Amniotic epithelial cell (primary cell): Measurements from ENCODE around the gene TMEM35A.
"Not testable (repeated sequence)": the region's sequence is repeated elsewhere in the genome, so short reads cannot be mapped to it uniquely, and the experiment has no call there.

Source experiments
- DNase-seq: peaks from one replicate; pipeline ENCODE4 v3.0.0-alpha.2; 2010; ENCODE audit warnings: low read depth

Gene TMEM35A, protein sequence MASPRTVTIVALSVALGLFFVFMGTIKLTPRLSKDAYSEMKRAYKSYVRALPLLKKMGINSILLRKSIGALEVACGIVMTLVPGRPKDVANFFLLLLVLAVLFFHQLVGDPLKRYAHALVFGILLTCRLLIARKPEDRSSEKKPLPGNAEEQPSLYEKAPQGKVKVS

GRCh38 chrX:101078716-101079598 is at the start of gene TMEM35A:
Gene TMEM35A (plus strand): TSS chrX:101078879. CDS start chrX:101079003, 124 bp downstream.
- DNase-seq = peak; percentile 24

- no peak for DNase-seq
Observed at GRCh38 chrX:101029665-101030064, 49.0 kb upstream of the TMEM35A start.

GRCh38 chrX:101037231-101037630 is 41.4 kb upstream of the TMEM35A start:
- no peak for DNase-seq

- DNase-seq = no peak
Observed at GRCh38 chrX:101040197-101040596, 38.5 kb upstream of the TMEM35A start.

DNA sequence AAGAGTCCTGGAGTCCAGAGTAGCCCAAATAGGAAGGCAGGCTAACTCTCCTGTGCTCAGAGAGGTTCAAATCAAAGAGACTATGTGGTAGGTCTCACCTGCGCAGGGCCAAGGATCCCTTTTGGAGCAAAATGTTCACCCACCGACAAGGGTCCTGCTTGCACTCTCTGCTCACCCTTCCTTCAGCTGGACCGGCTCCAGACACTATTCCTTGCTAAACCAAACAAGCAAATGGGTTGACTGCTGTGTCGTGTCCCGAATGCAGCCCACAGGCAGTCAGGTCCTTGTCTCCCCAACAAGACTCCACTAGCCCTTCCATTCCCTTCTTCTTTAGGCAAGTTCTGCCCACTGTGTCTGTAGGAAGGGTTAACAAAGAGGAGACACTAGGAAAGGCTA is 27.5 kb upstream of the TMEM35A start:
- DNase-seq = no peak

DNA sequence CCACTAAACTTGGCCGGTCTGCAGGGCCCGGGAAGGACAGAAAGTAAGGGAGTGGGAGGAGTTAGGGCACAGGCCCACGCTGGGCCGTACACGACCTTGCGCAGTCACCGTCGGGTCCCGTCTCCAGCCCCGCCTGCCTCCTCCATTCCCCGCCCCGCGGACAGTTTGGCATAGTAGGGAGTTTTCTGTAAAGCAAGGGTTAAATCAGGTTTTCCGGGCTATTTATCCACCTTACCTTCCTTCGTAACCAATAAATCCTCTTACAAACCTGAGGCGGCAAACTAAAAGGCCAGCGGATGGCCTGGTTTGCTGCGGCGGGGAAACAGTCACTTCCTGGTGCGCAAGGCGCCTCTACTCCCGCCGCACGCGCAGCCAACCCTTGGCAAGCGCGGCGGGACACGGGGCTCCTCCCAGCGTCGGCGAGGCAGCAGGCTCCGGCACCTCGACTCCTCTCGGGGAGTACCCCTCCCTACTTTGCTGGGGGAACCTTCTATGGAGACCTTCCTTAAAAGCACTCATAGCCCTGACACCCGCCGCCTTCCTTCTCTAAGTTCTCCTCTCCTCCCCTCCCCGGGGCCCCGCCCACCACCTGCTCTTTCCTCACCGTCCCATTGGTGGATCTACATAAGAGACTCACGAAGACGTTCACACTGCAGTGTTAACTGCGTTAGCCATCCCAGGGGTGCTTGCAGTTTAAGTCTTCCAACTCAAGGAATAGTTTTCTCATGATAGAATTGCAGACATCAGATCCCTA is 27.0 kb upstream of the TMEM35A start, which contains the start of gene TRMT2B:
Gene TRMT2B, minus strand, starts transcription at position 563 of the 754 bp plus-strand sequence. CDS start 9,822 bp downstream, outside the sequence.
- peak; percentile 70 for DNase-seq

GRCh38 chrX:101056551-101056950 is 22.1 kb upstream of the TMEM35A start:
- DNase-seq = not testable (repeated sequence)

- DNase-seq = peak; percentile 42
Observed at GRCh38 chrX:101057093-101057714, 21.5 kb upstream of the TMEM35A start.

- DNase-seq = no peak
Observed at GRCh38 chrX:101062176-101062575, 16.5 kb upstream of the TMEM35A start.

GRCh38 chrX:101071582-101071981 is 7.1 kb upstream of the TMEM35A start:
- DNase-seq = no peak

DNA sequence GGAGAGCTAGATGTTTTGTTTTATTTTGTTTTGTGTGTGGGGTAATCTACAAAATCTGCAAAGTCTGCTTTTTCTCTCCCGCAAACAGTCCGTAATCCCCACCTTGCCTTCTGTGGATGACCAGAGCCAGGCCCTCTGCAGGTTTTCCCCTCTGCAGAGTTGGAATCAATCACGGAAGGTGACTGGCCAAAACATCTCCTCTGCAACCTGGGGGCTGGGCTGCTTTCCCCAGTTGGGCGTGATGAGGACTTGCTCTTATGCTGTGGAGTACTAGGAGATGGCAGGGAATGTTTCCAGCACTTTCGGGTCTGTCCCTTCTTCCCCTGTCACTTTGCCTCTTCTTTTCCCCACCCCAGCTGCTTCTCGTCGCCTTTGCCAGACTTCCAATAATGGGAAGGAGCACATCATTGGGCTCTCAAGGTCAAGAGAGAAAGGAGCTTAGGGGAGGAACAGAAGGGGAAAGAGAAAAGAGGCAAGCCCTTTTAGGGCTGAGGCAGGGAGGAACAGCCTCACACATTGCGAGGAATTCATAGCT is 1.1 kb downstream of the TMEM35A start:
- DNase-seq = no peak

GRCh38 chrX:101080326-101081124 is 1.8 kb downstream of the TMEM35A start:
- DNase-seq = no peak

DNA sequence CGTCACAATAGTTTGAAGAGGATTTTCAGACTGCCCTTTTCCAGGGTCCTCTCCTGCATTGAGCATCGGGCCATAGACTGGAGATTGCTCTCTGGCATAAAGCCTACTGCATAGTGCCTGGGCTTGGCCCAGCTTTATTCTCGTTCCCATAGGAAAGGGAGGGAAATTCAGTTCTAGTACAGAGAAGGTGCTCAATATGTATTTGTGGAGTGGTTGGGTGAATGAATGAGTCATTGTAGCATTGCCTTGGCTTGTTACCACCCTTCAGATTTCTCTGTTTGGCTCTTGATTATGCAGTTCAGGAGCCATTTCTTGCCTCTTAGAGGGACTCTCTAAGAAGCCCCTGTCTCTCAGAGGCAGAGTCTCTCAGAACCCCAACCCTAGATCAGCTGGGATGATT is 2.6 kb downstream of the TMEM35A start:
- DNase-seq = no peak

DNA sequence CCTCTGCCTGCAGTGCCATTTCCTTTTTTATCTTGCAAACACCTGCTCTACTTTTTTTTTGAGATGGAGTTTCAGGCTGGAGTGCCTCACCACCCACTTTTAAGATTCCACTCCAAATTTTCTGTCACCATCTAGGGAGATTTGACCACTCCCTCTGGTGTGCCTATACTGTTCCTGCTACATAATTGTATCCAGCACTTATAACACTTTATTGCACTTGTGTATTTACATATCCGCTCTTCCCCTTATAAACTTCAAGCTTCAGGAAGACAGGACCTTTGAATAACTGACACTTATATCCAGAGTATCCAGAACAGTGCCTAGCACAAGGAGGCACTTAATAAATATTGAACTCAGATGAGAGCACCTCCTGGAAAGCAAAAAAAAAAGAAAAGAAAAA is 13.1 kb downstream of the TMEM35A start:
- DNase-seq = no peak

DNA sequence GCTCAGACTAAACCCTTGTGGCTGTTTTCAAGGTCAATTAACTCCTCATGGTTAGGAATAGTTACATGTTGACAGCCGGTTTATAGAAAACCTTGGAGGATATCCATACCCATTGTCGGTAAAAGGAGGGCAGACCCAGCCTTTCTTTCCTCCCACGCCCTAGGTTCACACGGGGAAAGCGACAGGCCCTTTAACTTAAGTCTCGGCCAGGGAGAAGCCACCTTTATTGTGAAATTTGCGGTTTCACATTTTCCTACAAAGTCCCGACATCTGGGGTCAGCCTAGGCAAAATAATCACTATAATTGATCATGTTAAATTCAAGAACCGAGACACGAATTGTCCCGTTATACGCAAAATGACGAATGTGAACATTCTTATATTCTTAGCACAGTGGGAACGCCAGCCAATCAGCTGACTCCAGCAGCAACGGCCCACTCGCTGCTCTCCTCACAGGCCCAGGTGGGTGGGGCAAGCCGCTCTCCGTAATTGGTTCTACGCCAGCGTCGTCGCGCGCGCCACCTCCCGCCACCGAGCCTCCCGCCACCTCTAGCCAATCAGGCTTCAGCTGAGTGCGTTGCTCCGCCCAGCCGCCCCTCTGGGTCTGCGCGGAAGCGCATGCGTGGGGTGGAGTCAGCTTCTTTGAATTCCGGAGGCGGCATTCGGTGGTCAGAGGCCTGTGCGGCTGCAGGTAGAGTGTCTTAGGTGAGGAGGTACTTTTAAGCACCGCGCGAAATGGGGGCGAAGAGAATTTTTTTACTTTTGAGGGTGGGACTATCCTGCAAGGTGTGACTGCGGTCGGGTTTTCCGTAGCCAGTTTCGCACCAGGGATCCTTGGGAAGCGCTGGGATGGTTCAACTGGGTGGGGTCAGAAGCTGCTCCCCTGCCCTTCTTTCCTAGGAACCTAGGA is 19.1 kb downstream of the TMEM35A start, which contains the start of gene CENPI:
Gene CENPI, plus strand, starts transcription at position 659 of the 908 bp plus-strand sequence. CDS start 2,867 bp downstream, outside the sequence.
- DNase-seq = peak; percentile 87

DNA sequence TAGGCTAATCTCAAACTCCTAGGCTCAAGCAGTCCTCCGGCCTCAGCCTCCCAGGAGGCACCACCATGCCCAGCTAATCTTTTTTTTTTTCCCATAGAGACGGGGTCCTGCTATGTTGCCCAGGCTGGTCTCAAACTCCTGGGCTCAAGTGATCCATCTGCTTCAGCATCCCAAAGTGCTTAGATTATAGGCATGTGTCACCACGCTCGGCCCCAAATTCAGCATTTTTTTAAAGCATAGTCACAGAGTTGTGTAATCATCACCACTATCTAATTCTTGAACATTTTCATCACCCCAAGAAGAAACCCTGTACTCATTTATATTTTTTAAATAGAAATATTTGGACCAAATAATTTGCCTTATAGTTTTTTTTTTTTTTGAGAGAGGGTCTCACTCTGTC is 29.6 kb downstream of the TMEM35A start:
- DNase-seq = peak; percentile 67

GRCh38 chrX:101117701-101118100 is 39.0 kb downstream of the TMEM35A start:
- peak; percentile 3 for DNase-seq

DNA sequence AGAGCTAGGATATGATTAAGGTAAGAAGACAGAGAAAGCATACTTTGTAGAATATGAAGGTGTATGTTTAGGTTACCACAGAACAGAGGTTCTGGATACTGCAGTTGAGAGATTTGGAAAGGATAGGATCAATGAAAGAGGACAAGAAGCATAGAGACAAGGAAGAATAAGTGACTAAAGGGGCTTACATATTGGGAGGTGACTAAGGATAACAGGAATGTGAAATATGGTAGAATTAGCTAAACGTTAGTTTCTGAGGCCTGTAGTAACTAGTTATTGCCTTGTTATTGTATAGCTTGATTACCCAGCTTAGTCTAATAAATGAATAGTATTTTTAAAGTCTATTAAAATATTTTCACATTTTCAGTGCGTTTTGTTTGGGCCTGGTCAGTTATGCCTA is 57.6 kb downstream of the TMEM35A start:
- DNase-seq = no peak
